NCI-H460 (cell line): ENCODE data around the gene SRCIN1. TPM values are rescaled to one million over a fixed set of nuclear protein-coding genes. Genes with fewer than 3 reads are reported as not detected.
A peak's percentile ranks its signal among the peaks of the same experiment; 100 is the strongest.

Source experiments
- DNase-seq: peaks from one replicate; pipeline ENCODE4 v3.0.0-alpha.2; 2016; ENCODE audit warnings: low read depth; ENCODE audit errors: extremely low read depth
- total RNA-seq: library from RNA; depleted of rRNA; stranded (reverse); fragments of >200 nt; shearing (Covaris generic); gene quantifications from 2 replicates; pipeline ENCODE4 v1.2.3, GENCODE V29; 2014

Gene SRCIN1
- total RNA-seq, 1 experiment from 2014 or later = 3.0 TPM

DNA sequence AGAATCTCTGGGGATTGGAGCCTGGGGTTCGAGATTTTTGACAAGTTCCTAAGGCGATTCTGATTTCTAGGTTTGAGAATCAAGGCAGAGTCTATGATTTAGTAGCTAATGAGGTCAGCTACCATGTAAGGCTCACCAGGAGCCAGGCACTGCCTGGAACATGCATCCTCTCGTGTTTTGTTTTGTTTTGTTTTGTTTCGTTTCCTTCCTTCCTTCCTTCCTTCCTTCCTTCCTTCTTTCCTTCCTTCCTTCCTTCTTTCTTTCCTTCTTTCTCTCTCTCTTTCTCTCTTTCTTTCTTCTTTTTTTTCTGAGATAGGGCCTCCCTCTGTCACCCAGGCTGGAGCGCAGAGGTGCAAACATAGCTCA, 39.1 kb downstream of the SRCIN1 start:
- no peak for DNase-seq

DNA sequence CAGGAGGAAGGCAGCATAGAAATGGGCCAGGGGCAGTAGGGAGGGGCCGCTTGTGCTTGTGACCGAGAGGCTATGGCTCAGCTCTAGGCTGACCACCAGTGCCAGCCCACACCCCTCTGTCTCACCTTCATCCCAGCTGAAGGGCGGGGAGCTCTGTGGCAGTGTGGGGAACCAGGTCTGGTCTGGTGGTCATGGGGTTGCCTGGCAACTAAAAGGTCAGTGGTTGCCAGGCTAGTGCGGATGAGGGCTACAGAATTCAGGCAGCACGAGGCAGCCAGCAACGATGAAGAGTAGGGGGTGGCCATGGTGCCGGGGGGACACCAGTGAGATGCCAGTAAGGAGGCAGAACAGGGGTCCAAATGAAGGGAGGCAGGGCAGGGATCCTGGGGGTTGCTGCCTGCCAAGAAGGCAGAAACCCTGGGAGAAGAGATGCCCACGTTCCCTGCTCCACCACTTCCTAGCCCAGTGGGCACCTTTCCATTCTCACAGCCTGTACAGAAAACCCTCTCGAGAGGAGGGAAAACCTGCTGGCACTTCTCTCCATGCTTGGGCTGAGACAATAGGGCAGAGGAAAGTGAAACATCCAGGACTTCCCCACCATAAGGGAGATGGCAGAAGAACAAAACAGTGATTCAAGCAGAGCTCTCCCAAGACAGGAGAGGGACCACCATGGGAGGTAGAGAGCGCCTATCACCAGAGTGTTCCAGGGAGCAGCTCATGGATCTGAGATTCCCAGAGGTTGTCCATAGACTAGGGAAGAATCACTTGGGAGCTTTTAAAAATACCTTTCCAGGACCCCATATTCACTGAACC, 39.7 kb downstream of the SRCIN1 start:
- no peak for DNase-seq

DNA sequence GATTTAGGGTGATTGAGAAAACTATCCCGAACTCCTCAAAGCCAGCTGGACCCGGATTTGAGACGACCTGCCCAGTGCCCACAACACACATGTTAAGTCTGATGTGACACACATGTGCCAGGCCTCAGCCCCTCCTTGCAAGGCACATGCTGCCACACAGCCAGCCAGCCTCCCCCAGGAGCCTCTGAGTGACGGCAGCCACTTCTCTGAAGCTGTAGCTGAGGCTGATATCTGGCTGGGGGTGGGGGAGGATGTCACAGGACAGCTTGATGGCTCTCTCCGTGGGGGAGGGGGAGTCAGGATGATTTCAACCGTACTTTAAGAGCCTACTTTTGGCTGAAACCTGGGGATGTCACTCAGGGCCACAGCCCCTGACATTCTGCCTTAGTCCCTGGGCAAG, 40.9 kb downstream of the SRCIN1 start:
- DNase-seq = no peak

DNA sequence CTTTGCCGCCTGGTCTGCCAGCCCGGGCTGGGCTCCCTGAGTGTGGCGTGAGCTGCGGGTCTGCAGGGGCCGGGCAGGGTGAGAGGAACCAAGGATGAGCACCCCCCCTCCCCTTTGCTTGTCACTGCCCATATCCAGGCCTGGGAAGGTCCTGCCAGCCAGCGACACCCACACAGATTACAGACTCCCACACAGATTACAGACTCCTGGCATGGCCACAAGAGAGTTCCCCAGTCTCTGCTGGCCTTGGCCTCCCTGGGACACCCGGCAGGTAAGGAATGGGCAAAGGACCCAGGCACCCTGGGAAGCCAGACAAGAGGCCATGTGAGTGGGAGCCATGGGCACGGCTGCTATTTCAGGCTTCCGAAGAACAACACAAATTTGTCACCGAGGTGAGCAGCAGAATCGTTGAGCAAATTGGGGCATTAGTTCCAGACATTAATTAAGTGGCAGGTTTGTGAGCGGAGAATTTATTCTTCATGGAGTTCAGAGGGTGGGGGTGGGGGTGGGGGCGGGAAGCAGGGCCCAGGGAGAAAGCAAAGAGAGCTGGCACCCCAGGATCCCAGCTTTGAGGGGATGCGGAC, 41.4 kb downstream of the SRCIN1 start:
- DNase-seq = no peak

DNA sequence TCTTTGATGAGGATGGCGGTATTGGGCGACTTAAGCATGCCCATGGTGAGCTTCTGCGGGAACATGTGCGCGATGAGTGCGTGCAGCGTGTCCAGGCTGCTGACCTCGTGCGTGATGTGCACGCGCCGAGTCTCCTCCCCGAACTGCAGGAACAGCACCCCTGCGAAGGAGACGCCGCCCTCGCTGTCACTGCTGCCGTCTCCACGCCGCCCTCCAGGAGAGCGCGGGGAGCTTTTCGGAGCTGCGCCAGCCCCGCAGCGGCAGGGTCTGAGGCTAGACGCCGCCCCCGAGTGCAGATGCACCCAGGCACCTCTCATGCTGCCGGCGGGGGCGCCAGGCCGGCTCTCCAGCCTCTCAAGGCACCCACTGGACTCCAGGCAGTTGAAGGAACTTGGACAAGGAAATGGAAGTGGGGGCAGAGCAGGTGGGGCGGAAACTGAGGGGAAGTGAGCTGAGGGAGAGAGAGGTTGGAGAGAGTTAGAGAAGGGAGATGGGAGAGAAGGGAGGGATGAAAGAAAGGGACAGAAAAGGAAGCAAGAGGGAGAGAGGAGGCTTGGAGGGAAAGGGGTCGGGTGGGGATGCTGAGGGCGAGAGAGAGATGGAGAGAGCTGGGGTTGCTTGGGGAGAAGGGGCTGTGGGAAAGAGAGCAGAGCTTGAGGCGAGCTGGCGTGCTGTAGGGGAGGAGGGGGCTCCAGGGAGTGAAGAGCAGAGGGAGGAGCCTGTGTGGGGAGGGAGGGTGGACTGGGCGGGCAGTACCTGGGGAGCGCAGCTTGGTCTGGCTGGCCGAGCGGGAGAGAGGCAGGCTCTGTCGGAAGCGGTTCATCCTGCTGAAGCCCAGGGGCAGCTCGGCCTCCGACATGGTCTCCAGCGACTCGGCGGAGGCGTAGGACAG, 42.1 kb downstream of the SRCIN1 start:
- DNase-seq = no peak

DNA sequence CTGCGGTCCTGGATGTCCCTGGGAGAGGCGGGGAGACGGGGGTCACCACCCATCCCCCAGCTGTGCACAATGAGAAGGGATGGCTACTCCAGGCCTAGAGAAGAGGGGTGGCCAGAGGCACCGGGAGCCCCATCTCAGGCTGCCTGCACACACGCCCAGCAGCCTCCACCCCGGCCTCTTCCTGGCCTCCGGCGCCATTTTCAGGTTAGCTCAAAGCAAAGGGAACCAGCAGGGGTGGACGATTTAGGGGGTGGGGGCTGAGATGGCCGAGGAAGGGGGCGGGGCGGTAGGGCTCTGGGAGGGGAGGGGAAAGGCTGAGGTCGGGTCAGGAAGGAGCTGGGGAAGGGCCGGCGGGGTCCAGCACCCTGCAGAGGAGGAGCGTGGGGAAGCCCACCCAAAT, 42.8 kb downstream of the SRCIN1 start:
- DNase-seq = no peak

DNA sequence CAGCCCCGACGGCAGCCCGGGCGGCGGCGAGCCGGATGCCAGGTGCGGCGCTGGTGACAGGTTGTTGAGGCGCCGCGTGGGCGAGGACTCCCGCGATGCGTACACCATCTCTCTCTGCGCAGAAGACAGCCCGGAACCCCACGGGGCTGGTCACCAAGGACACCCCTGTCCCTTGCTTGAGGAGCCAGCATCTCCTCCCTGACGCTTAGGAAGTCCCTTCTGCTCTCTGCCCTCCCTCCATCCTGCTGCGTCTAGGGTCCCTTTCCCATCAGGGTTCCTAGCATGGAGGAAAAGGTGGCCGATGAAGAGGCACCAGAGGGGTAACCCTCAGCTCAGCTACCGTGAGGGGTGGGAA, 43.6 kb downstream of the SRCIN1 start:
- no peak for DNase-seq

DNA sequence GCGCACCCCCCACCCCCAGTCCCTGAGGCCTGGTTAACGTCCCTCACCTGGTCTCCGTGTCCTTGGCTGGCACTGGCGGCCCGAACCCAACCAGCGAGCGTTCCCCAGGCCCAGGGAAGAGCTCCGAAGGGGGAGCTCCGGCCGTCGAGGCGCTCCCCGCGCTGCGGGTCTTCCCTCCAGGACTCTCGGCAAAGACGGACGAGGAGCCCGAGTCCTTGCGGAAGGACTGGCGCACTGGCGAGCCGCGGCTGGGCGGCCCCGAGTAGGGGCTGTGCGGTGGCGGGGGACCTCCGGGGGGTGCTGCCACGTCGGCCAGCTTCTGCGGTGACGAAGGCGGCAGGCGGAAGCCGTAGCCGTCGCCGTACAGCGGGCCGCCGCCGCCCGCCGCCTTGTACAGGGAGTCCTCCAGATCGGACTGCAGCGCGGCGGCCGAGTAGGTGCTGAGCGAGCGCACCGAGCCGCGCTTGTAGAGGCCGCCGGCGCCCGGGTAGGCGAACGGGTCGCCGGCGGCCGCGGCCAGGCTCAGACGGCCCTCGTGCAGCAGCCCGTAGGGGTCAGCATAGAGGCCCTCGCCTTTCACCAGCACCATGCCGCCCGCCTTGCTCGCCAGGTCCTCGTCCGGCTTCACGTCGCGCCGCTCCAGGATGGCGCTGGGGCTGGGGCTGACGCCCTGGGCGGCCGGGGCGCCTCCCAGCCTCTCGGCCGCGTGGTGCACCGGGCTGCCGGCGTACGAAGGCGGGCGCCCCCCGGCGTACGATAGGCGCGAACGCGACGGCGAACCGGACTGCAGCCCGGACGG, 44.1 kb downstream of the SRCIN1 start:
- no peak for DNase-seq

DNA sequence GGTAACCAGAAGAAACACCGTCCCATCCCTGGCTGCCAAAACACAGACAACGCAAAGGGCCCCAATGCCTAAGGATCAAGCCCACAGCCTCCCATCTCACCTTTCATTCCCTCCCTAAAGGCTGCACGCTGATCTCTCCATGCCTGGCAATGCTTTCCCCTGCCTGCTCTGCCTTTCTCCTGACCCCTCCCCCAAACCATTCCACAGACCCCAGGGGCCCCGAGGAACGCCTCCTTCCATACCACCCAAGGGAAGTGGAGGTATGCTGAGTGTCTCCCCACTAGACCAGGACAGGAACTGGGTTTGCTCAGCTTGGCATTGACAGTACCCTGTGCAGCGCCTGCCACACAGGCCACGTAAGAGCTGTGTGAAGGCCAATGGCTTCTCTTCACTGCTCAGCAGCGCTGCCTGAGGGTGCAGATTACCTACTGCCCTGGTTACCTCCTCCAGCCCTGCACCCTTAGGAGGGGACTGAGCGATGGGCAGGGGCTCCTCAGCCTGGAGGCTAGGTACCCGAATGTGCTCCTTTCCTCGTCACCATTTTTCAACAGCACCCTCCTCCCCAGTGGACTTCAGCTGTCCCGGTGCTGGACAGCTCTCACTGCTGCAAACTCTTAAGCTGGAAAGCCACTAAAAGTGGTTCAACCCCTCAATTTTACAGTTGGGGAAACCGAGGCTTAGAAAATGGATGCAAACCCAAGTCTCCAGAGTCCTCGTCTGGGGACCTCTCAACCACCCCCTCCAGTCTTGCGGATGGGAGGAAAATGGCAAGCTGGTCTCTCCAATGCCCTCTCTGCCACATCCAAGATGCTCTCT, 45.0 kb downstream of the SRCIN1 start:
- DNase-seq = no peak

DNA sequence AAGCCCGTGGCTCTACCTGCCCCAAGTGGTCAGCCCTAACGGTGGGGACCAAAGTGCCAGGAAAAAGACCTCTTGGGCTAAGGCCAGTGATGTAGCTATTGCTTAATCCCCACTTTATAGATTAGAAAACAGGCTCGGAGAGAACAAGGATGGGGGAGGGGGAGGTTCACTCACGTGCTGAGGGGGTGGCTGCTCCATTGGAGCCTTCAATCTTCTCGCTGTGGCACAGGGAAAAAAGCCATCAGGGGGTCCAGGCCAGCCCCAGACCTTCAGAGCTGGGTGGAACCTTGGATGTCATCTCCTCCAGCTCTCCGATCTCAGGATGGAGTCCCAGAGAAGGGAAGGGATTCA, 45.9 kb downstream of the SRCIN1 start:
- no peak for DNase-seq

DNA sequence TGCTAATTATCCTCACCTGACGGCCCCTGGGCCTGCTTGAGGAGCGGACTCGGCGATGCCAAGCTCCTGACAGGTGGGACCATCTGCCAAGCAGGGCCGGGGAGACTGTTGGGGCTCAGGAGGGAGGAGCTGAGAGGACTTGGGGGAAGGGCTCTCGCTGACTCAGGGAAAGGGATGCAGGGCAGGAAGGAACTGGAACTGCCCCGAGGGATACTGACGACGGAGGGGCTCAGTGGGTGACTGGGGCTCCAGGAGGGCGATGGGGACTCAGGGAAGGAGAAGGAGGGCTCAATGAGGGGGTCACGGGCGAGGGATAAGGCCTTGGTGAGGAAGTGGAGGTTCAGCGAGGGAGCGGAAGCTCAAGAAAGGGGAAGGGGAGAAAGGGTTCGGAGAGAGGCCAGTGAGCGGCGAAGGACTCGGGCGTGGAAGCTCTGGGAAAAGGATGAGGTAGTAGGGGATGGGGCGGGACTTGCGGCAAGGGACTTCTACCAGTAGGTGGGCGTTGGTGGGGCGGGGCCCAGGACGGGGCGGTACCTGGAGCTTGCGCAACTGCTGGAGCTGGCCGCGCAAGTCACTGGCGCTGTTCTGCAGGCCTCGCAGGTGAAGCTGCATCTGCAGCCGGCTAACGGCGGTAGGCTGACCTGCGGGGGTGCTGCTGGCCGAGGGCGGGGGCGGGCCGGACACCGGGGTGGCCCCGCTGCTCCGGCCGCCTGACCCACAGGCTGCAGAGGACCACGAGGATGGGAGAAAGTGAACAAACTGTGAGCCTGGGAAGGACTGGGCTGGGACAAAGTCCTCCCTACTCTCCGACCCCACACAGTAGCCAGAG, 46.5 kb downstream of the SRCIN1 start:
- DNase-seq = peak; percentile 89

DNA sequence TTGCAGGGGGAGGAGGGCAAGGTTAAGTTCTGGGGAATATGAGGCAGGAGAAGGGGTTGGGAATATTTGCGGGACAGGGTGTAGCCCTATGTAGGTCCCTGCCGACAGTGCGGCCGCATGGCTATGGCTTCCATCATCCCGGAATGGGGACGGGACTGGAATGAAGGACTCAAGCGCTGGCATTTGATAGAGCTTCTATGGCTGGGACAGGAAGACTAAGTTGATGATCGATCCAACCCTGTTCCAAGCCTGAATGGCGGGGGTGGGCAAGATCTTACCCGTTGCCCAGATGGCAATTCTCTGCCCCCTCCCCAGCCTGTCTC, 47.1 kb downstream of the SRCIN1 start:
- DNase-seq = no peak

DNA sequence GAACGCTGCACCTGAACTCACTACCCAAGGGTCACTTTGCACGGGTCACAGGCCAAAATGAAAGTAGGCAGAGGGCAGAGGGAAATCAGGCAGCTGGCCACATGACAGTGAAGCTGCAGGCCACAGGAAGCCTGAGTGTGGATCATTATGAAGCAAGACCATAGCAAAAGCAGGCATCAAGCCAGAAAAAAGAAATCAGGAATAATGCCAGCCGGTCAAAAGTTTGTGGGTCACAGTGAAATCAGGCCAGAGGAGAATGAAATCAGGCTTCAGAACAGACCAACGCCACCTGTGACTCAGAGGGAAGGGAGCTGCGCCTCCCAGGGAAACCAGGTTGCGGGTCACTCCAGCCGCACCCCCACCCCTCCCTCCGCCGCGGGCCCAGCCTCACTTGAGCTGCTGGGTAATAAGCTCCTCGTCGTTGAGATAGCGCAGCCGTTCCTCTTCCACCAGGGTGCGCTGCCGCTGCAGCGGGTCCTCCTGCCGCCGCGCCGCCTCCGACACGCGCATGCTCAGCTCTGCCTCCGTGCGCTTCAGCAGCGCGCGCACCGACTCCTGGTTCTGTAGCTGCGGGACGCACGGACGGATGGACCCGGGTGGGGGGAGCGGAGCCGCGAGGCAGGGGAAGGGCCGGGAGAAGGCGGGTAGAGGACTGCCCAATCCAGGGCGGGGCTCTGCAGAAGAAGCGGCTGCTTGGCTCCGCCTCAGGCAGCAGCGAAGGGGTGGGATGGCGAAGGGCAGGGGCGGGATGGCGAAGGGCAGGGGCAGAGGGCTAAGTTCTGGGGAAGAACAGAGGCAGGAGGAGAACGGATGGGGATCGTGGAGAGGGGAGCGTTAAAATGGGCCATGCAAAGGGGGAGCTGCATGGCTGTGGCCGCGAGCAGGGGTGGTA, 47.7 kb downstream of the SRCIN1 start:
- peak; percentile 97 for DNase-seq

DNA sequence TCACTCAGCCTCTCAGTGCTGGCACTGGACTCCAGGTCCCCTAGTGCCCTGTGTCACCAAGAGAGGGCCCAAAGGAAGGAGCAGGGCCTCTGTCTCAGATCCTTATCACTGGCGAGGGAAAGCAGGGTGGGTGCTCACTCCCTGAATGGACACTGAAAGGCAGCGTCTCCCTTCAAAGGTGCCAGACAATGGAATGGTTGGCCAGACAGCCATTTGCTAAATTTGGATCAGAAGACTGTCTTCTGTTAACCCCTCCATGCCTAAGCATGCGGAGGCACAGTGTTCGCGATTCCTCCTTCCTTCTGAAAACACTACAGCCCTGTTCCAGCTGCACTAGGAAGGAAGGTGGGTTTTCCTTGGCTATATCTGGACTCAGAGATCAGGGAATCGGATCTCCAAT, 48.4 kb downstream of the SRCIN1 start:
- no peak for DNase-seq

DNA sequence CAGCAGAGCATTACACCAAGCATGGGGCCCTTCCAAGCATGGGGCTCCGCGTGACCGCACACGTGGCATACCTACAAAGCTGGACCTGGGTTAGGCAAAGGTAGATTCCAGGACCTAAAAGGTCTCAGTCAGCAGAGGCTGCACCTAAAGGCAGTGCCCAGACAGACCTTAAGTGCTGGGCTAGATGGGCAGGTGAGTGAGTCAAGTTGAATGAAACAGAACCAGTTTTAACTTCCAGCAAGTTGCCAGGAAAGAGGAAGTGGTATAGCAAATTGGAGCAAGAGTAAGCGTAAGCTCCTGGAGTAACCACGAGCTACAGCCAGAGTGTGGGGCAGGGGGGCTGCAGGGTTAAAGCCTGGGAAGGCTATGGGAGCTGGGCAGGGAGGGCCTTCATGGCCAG, 49.5 kb downstream of the SRCIN1 start:
- no peak for DNase-seq

DNA sequence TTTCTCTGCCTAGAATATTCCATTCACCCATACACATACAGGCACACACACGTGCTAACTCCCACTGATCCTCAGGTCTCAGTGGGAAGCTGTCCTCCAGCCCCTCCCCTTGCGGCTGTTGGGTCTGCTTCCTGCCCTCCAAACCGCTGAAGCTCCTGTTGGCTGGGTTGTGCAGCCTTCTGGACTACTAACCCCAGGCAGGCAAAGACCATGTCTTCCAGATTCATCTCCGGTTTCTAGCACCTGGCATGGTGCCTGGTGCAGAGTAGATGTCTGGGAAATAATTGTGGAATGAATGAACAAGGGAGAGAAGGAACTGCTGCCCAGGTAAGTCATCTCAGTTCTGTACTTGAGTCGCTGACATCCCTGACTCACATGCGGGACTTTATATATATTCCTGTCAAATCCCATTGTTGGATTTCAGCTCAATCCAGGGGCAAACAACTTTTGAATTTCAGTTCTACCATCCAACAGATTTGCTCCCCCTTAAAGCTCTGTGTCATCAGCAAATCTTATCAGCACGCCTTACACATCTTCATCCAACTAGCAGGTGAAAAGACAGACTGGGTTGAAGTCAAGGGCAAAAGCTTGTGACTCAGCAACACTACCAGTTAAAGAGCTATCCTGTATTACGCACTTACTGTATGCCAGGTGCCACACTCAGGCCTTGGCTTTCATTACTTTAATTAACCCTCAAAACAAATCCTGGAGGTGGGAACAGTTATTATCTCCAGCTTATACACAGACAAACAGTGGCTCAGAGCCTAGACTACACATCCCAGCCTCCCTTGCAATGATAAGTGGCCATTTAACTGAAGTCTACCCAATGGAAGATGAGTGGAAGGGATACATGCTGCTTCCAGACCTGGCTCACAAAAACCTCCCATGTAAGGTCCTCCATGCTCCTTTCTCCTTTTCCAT, 51.1 kb downstream of the SRCIN1 start:
- no peak for DNase-seq

DNA sequence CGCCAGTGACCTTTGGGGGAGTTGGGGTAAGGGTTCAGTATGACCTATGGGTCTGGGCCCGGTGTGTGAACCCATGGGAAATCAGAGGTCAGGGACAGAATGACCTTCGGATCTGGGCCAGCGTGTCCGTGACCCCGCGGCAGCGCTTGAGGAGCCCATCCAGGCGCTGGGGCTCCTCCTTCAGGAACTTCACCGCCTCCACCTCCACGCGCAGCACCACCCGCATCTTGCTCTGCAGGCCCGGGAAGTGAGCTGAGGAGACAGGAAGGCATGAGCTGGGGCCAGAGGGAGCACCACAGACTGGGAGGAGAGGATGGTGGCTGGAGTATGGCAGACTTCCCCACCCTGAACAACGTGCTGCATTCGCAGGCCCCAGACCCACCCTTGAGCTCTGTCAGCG, 53.4 kb downstream of the SRCIN1 start:
- DNase-seq = no peak
